H4 (cell line): ENCODE data around the gene ELP4. TPM values are rescaled to one million over a fixed set of nuclear protein-coding genes. Genes with fewer than 3 reads are reported as not detected.
A peak's percentile ranks its signal among the peaks of the same experiment; 100 is the strongest.
"Not testable (repeated sequence)": the region's sequence is repeated elsewhere in the genome, so short reads cannot be mapped to it uniquely, and the experiment has no call there.

Experiments used
- DNase-seq: peaks from one replicate; pipeline ENCODE4 v3.0.0-alpha.2; 2015; ENCODE audit warnings: low spot score
- total RNA-seq: library from RNA; depleted of rRNA; stranded (reverse); fragments of >200 nt; shearing (Covaris generic); gene quantifications from 2 replicates; pipeline ENCODE4 v1.2.3, GENCODE V29; 2014

ELP4 gene
- total RNA-seq, 1 experiment from 2014 or later = 52.8 TPM

- DNase-seq = no peak
These were observed 33.3 kb downstream of the ELP4 start for GRCh38 chr11:31542862-31543261.

GRCh38 chr11:31555938-31556337, 46.4 kb downstream of the ELP4 start:
- DNase-seq = no peak

GRCh38 chr11:31558001-31558400, 48.4 kb downstream of the ELP4 start:
- DNase-seq = no peak

- no peak for DNase-seq
These were observed 51.4 kb downstream of the ELP4 start for GRCh38 chr11:31560842-31561476.

GRCh38 chr11:31564517-31564916, 55.0 kb downstream of the ELP4 start:
- not testable (repeated sequence) for DNase-seq

- not testable (repeated sequence) for DNase-seq
These were observed 64.6 kb downstream of the ELP4 start for GRCh38 chr11:31574133-31574532.

- DNase-seq = not testable (repeated sequence)
These were observed 66.2 kb downstream of the ELP4 start for GRCh38 chr11:31575764-31576163.

- DNase-seq = not testable (repeated sequence)
These were observed 69.8 kb downstream of the ELP4 start for GRCh38 chr11:31579412-31579811.

- no peak for DNase-seq
These were observed 73.1 kb downstream of the ELP4 start for GRCh38 chr11:31582697-31583096.

GRCh38 chr11:31598454-31598853, 88.9 kb downstream of the ELP4 start:
- no peak for DNase-seq

- no peak for DNase-seq
These were observed 92.2 kb downstream of the ELP4 start for GRCh38 chr11:31601635-31602282.

- no peak for DNase-seq
These were observed 97.3 kb downstream of the ELP4 start for GRCh38 chr11:31606893-31607292.

- no peak for DNase-seq
These were observed 98.3 kb downstream of the ELP4 start for GRCh38 chr11:31607914-31608313.

GRCh38 chr11:31608995-31609394, 99.4 kb downstream of the ELP4 start:
- no peak for DNase-seq

- DNase-seq = no peak
These were observed 101.0 kb downstream of the ELP4 start for GRCh38 chr11:31610544-31610943.

GRCh38 chr11:31617246-31617645, 107.7 kb downstream of the ELP4 start:
- no peak for DNase-seq

GRCh38 chr11:31619980-31620379, 110.4 kb downstream of the ELP4 start:
- no peak for DNase-seq

- no peak for DNase-seq
These were observed 110.9 kb downstream of the ELP4 start for GRCh38 chr11:31620434-31620833.

GRCh38 chr11:31625868-31626267, 116.3 kb downstream of the ELP4 start:
- DNase-seq = no peak

- no peak for DNase-seq
These were observed 118.5 kb downstream of the ELP4 start for GRCh38 chr11:31628111-31628510.

- DNase-seq = no peak
These were observed 127.4 kb downstream of the ELP4 start for GRCh38 chr11:31636983-31637382.

- no peak for DNase-seq
These were observed 131.0 kb downstream of the ELP4 start for GRCh38 chr11:31640611-31641010.

- DNase-seq = peak; percentile 53
These were observed 132.0 kb downstream of the ELP4 start for GRCh38 chr11:31641477-31642062.
